HG03575 (cell line): ENCODE results near the gene THRSP.
"Not testable (repeated sequence)": the region's sequence is repeated elsewhere in the genome, so short reads cannot be mapped to it uniquely, and the experiment has no call there.

ENCODE experiments used
- ATAC-seq: cut with Tn5 transposase; IDR thresholded peaks from one replicate; pipeline ENCODE4 v1.9.1; 2021; ENCODE audit not compliant: unreplicated experiment, insufficient number of reproducible peaks, low FRiP score; ENCODE audit errors: extremely low read depth

THRSP gene

GRCh38 chr11:78080818-78081495 is 17.3 kb downstream of the THRSP start:
- ATAC-seq: no peak

DNA sequence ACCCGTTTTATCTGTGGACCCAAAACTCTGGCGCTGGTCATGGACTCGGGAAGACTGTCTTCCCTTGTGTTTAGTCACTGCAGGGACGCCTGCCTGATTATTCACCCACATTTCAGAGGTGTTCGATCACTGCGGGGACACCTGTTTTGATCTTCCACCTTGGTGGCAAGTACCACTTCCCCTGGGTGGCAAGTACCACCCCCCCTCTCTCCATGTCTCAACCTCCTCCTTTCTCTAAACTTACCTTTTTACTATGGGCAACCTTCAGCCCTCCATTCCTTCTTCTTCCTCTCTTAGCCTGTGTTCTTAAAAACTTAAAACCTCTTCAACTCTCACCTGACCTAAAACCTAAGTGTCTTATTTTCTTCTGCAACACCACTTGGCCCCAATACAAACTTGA is 17.9 kb downstream of the THRSP start:
- no peak for ATAC-seq

GRCh38 chr11:78082146-78082545 is 18.5 kb downstream of the THRSP start:
- ATAC-seq: no peak

GRCh38 chr11:78083021-78083420 is 19.4 kb downstream of the THRSP start:
- ATAC-seq: no peak

DNA sequence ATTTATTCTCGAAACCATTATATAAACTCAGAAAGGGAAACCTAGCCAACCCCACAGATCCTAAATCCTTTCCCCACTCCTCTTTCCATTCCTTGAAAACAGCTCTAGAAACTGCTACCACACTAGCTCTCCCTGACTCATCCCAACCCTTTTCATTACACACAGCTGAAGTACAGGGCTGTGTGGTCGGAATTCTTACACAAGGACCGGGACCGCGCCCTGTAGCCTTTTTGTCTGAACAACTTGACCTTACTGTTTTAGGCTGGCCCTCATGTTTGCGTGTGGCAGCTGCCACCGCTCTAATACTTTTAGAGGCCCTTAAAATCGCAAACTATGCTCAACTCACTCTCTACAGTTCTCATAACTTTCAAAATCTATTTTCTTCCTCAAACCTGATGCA is 20.8 kb downstream of the THRSP start:
- not testable (repeated sequence) for ATAC-seq

GRCh38 chr11:78085972-78086371 is 22.3 kb downstream of the THRSP start:
- no peak for ATAC-seq

DNA sequence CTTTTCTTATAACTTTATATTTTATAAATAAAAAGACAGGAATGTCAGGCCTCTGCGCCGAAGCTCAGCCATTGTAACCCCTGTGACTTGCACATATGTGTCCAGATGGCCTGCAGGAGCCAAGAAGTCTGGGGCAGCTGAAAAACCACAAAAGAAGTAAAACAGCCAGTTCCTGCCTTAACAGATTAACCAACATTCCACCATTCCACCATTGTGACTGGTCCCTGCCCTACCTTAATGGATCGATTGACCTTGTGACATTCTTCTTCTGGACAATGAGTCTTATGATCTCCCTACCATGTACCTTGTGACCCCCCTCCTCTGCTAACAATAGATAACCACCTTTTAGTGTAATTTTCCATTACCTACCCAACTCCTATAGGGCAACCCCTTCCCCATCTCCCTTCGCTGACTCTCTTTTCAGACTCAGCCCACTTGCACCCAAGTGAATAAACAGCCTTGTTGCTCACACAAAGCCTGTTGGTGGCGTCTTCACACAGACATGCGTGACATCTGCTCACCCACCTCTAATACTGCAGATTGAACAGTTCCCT is 22.9 kb downstream of the THRSP start:
- ATAC-seq: not testable (repeated sequence)

DNA sequence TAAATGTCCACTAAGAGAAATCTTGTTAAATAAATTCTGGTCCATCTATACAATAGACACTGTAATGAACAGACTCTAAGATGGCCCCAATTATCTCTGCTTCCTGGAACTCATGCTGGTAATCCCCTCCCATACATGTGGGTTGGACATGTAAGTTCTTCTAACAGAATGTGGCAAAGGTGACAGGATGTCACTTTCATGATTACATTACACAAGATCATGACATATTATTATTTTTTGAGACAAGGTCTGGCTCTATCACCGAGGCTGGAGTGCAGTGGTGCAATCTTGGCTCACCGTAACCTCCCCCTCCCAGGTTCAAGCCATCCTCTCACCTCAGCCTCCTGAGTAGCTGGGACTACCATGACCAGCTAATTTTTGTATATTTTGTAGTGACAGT is 30.6 kb downstream of the THRSP start:
- no peak for ATAC-seq

DNA sequence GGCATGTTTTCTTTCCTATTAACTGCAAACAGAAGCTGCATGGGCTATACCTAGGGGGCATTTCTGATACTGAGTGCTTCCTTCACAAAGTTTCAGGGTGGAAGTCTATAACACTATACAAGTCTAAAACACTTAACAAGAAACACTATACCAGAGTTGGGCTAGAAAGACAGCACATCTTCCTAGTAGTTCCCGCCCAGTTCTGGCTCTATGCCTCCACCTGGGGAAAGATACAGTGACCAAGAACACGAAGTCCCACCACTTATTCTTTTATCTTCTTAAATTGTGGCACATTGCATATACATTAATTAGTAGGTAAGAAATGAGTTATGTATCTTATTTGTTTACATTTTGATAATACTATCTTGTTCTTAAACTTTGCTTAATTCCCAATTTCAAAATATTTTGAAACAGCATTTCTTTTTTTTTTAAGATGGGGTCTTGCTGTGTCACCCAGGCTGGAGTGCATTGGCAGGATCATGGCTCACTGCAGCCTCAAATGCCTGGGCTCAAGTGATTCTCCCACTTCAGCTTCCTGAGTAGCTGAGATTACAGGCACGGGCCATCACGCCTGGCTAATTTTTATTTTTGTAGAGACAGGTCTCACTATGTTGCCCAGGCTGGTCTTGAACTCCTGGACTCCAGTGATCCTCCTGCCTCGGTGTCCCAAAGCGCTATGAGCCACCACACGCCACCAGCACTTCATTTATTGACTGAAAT is 34.2 kb downstream of the THRSP start:
- ATAC-seq: no peak

- ATAC-seq: no peak
Observed at GRCh38 chr11:78099666-78100065, 36.0 kb downstream of the THRSP start.

GRCh38 chr11:78100261-78100660 is 36.6 kb downstream of the THRSP start:
- ATAC-seq: no peak

- no peak for ATAC-seq
Observed at GRCh38 chr11:78100676-78101472, 37.2 kb downstream of the THRSP start.

DNA sequence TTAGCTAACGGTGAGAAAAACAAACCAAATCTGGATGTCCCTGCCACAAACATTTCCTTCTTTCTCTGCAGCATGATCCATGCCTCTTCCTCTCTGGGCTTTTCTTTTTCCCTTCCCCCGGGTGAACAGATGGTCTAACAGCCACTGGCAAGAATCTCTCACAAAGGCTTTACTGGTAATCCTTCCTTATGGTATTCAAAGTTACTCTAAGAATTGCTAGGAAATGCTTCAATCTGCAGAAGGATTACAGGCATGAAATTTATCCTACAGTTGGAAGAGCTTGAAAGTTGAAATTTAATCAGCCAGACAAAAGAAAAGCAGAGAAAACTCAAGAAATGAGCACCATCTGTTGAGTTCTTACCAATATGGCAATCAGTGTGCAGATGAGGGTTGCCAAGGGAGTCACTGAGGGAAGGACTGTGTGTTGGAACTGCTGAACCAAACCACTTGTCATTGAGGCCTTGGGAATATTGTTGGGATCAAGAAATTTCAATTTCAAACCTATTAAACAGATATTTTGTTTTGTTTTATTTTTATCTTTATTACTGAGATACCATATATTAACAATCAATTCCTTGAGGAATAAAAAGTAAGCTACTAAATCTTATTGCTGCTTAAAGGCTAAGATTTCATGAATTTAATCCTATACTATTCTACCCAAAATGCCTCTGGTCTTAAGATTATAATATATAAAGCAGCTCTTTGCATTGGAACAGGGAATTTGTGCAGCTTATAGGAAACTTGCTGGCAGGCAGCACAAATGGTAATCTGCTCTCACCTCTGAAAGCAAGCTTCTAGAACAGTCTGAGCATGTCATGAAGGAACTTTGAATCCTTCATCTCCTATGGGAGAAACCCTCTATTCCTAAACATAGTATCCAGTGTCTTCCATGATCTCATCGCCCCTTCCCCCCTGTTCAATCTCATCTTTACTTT is 45.7 kb downstream of the THRSP start:
- no peak for ATAC-seq

GRCh38 chr11:78110351-78110750 is 46.7 kb downstream of the THRSP start:
- no peak for ATAC-seq

DNA sequence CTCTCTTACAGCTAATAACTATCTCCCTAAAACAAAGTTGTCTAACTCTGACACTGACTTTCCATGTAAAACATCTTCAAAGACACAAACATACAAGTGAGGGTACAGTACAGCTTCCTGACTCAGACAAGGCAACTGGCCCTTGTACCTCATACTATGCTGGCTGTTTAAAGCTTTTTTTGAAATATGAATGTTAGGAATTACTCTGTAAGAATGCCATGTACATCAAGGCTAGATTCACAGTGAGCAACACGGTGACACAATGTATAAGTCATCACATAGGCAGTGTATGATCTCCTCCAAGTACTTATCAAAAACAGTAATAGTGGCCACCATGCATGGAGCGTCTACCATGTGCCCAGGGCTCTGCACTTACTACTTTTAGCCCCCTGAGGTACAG is 47.2 kb downstream of the THRSP start:
- no peak for ATAC-seq

- no peak for ATAC-seq
Observed at GRCh38 chr11:78111298-78111697, 47.6 kb downstream of the THRSP start.

GRCh38 chr11:78112582-78113275 is 49.1 kb downstream of the THRSP start:
- ATAC-seq: no peak
